HUES6 (cell line): ENCODE measurements around the gene TULP4.
A peak's percentile ranks its signal among the peaks of the same experiment; 100 is the strongest.

ENCODE experiments used
- H3K27ac ChIP-seq: 2 replicates; pipeline ENCODE4 v1.7.0; 2013; ENCODE audit warnings: low read depth, mild to moderate bottlenecking, low read length, inconsistent platforms
- H3K27me3 ChIP-seq: 2 replicates; pipeline ENCODE4 v1.6.1; 2013; ENCODE audit warnings: low read length; ENCODE audit not compliant: control insufficient read depth, insufficient read depth
- H3K36me3 ChIP-seq: 2 replicates; pipeline ENCODE4 v1.6.1; 2013; ENCODE audit warnings: low read length; ENCODE audit not compliant: control insufficient read depth, insufficient read depth
- H3K4me1 ChIP-seq: 2 replicates; pipeline ENCODE4 v1.6.1; 2013; ENCODE audit warnings: low read length; ENCODE audit not compliant: control insufficient read depth, insufficient read depth
- H3K4me3 ChIP-seq: 2 replicates; pipeline ENCODE4 v1.5.1; 2013; ENCODE audit warnings: low read depth, low read length
- H3K9ac ChIP-seq: one replicate; pipeline ENCODE4 v1.6.1; 2013; ENCODE audit warnings: mild to moderate bottlenecking, low read length
- H3K9me3 ChIP-seq: 2 replicates; pipeline ENCODE4 v1.6.1; 2013; ENCODE audit warnings: low read depth, low read length; ENCODE audit not compliant: control insufficient read depth, insufficient read depth

The TULP4 gene

GRCh38 chr6:158419339-158419909 is 107.2 kb downstream of the TULP4 start:
- Histone ChIP-seq H3K27ac (no peak overlapping the region), H3K9ac (no peak overlapping the region), H3K27me3 (no peaks in the 10 kb centered on the region), H3K9me3 (peaks cover 3% of the 10 kb centered on the region; the same call in 1 of the 2 replicates), H3K4me3 (no peak overlapping the region), H3K36me3 (peaks cover 21% of the 10 kb centered on the region), H3K4me1 (no peaks in the 10 kb centered on the region)

- H3K9me3 ChIP-seq = peaks cover 3% of the 10 kb centered on the region; the same call in 1 of the 2 replicates
- H3K4me1 ChIP-seq = no peaks in the 10 kb centered on the region
- H3K9ac ChIP-seq = no peak overlapping the region
- peak overlapping the region; percentile 38 for H3K4me3 ChIP-seq
- H3K27ac ChIP-seq = 0 out of 2 replicates have a peak overlapping the region, but pooled peaks have one; percentile 15
- H3K36me3 ChIP-seq = peaks cover 15% of the 10 kb centered on the region
- no peaks in the 10 kb centered on the region for H3K27me3 ChIP-seq
Observed at GRCh38 chr6:158421381-158421780, 109.1 kb downstream of the TULP4 start.

- Histone ChIP-seq H3K27ac (peak overlapping the region; percentile 4; the same call in 1 of the 2 replicates), H3K9ac (peak overlapping the region; percentile 36), H3K9me3 (peaks cover 3% of the 10 kb centered on the region; the same call in 1 of the 2 replicates), H3K27me3 (no peaks in the 10 kb centered on the region), H3K4me3 (peak overlapping the region; percentile 38), H3K4me1 (no peaks in the 10 kb centered on the region), H3K36me3 (peaks cover 3% of the 10 kb centered on the region; the same call in 1 of the 2 replicates)
Observed at GRCh38 chr6:158422629-158423238, 110.5 kb downstream of the TULP4 start.

- H3K27me3 ChIP-seq = no peaks in the 10 kb centered on the region
Observed at GRCh38 chr6:158431036-158431435, 118.8 kb downstream of the TULP4 start.

GRCh38 chr6:158431560-158431959 is 119.3 kb downstream of the TULP4 start:
- Histone ChIP-seq H3K27me3 (no peaks in the 10 kb centered on the region), H3K9ac (no peak overlapping the region), H3K4me3 (no peak overlapping the region), H3K4me1 (no peaks in the 10 kb centered on the region), H3K27ac (no peak overlapping the region), H3K36me3 (0 out of 2 replicates have a peak, but pooled peaks cover 6% of the 10 kb centered on the region), H3K9me3 (no peaks in the 10 kb centered on the region)

More at GRCh38 chr6:158431036-158431435, 118.8 kb downstream of the TULP4 start:
- Histone ChIP-seq H3K4me3 (no peak overlapping the region), H3K36me3 (0 out of 2 replicates have a peak, but pooled peaks cover 6% of the 10 kb centered on the region), H3K9ac (no peak overlapping the region), H3K9me3 (no peaks in the 10 kb centered on the region), H3K27ac (no peak overlapping the region), H3K4me1 (no peaks in the 10 kb centered on the region)

GRCh38 chr6:158437571-158437970 is 125.3 kb downstream of the TULP4 start:
- Histone ChIP-seq H3K36me3 (peaks cover 9% of the 10 kb centered on the region; the same call in 1 of the 2 replicates), H3K9ac (no peak overlapping the region), H3K27ac (no peak overlapping the region), H3K27me3 (no peaks in the 10 kb centered on the region), H3K9me3 (no peaks in the 10 kb centered on the region), H3K4me3 (no peak overlapping the region), H3K4me1 (no peaks in the 10 kb centered on the region)

GRCh38 chr6:158438226-158438625 is 126.0 kb downstream of the TULP4 start:
- H3K4me1 ChIP-seq = no peaks in the 10 kb centered on the region
- H3K27me3 ChIP-seq = no peaks in the 10 kb centered on the region
- no peak overlapping the region for H3K27ac ChIP-seq
- H3K9ac ChIP-seq = no peak overlapping the region
- peaks cover 11% of the 10 kb centered on the region; the same call in 1 of the 2 replicates for H3K36me3 ChIP-seq
- H3K4me3 ChIP-seq = no peak overlapping the region
- H3K9me3 ChIP-seq = no peaks in the 10 kb centered on the region

- Histone ChIP-seq H3K9me3 (no peaks in the 10 kb centered on the region), H3K27me3 (no peaks in the 10 kb centered on the region), H3K4me1 (no peaks in the 10 kb centered on the region), H3K9ac (no peak overlapping the region), H3K36me3 (peaks cover 9% of the 10 kb centered on the region; the same call in 1 of the 2 replicates), H3K4me3 (no peak overlapping the region), H3K27ac (no peak overlapping the region)
Observed at GRCh38 chr6:158439255-158439654, 127.0 kb downstream of the TULP4 start.

GRCh38 chr6:158441716-158442215 is 129.5 kb downstream of the TULP4 start:
- Histone ChIP-seq H3K9ac (no peak overlapping the region), H3K4me1 (no peaks in the 10 kb centered on the region), H3K36me3 (peaks cover 5% of the 10 kb centered on the region; the same call in 1 of the 2 replicates), H3K27me3 (no peaks in the 10 kb centered on the region), H3K27ac (no peak overlapping the region), H3K4me3 (no peak overlapping the region), H3K9me3 (no peaks in the 10 kb centered on the region)

- Histone ChIP-seq H3K27ac (no peak overlapping the region), H3K27me3 (no peaks in the 10 kb centered on the region), H3K4me1 (no peaks in the 10 kb centered on the region), H3K9me3 (no peaks in the 10 kb centered on the region), H3K4me3 (no peak overlapping the region), H3K9ac (no peak overlapping the region), H3K36me3 (peaks cover 5% of the 10 kb centered on the region; the same call in 1 of the 2 replicates)
Observed at GRCh38 chr6:158442306-158442705, 130.0 kb downstream of the TULP4 start.

- no peak overlapping the region for H3K27ac ChIP-seq
- no peak overlapping the region for H3K9ac ChIP-seq
- no peaks in the 10 kb centered on the region for H3K9me3 ChIP-seq
- H3K4me3 ChIP-seq = no peak overlapping the region
- H3K36me3 ChIP-seq = peaks cover 10% of the 10 kb centered on the region
- no peaks in the 10 kb centered on the region for H3K4me1 ChIP-seq
- no peaks in the 10 kb centered on the region for H3K27me3 ChIP-seq
Observed at GRCh38 chr6:158445426-158446085, 133.3 kb downstream of the TULP4 start.
